ENCODE data around the gene AGBL4.
A peak's percentile ranks its signal among the peaks of the same experiment; 100 is the strongest.

AGBL4 gene

GRCh38 chr1:48932366-48932765, 1091.4 kb downstream of the AGBL4 start:
- H3K9me3 ChIP-seq (ENCODE audit: control insufficient read depth, insufficient read depth, low read depth, low read length), result no peaks in the 10 kb centered on the region
- CTCF ChIA-PET, result interaction anchor here (0.6 to 0.7 kb wide), 2 partner anchors 39 to 1243 kb away, joined by 3 to 4 read pairs; no protein-coding TSS in a partner anchor
- no peak overlapping the region for H3K27ac ChIP-seq (ENCODE audit: extremely low read depth, low read depth, low read length)
- no peak overlapping the region for H3K4me3 ChIP-seq (ENCODE audit: low read depth, low read length)
- TF ChIP-seq ZBTB1 (tag by site-specific recombination; IDR thresholded peaks at IDR 0.05) (no peak), ZNF280D (tag by site-specific recombination; IDR thresholded peaks at IDR 0.05) (no peak), SALL2 (tag by site-specific recombination; IDR thresholded peaks at IDR 0.05; ENCODE audit: borderline replicate concordance) (no peak), ZNF341 (tag by site-specific recombination; IDR thresholded peaks at IDR 0.05; ENCODE audit: low read depth) (no peak), ZNF23 (tag by site-specific recombination; IDR thresholded peaks at IDR 0.05; ENCODE audit: borderline replicate concordance) (no peak), SP2 (tag by site-specific recombination; IDR thresholded peaks at IDR 0.05) (no peak), ZNF561 (tag by site-specific recombination; IDR thresholded peaks at IDR 0.05; ENCODE audit: borderline replicate concordance) (no peak), ZNF274 (IDR thresholded peaks at IDR 0.05; ENCODE audit: low read length) (no peak), ZNF274 (tag by site-specific recombination; IDR thresholded peaks at IDR 0.05; ENCODE audit: borderline replicate concordance) (no peak), ZNF621 (tag by site-specific recombination; IDR thresholded peaks at IDR 0.05) (no peak), ZBTB49 (tag by site-specific recombination; IDR thresholded peaks at IDR 0.05; ENCODE audit: low read depth) (no peak), ZSCAN23 (tag by site-specific recombination; IDR thresholded peaks at IDR 0.05) (no peak), ZNF248 (tag by site-specific recombination; IDR thresholded peaks at IDR 0.05) (no peak), ZNF658 (tag by site-specific recombination; IDR thresholded peaks at IDR 0.05) (no peak), GLI4 (tag by site-specific recombination; IDR thresholded peaks at IDR 0.05) (no peak)
- H3K36me3 ChIP-seq (ENCODE audit: control insufficient read depth in 2 of 2, insufficient read depth in 1 of 2, low read length in 2 of 2), result no peaks in the 10 kb centered on the region
- no peaks in the 10 kb centered on the region for H3K4me1 ChIP-seq (ENCODE audit: control insufficient read depth, insufficient read depth, low read length)
- POLR2A ChIA-PET, result no interaction called here

- Histone ChIP-seq H3K36me3 (ENCODE audit: control insufficient read depth in 2 of 2, insufficient read depth in 1 of 2, low read length in 2 of 2) (no peaks in the 10 kb centered on the region), H3K4me3 (ENCODE audit: low read depth, low read length) (no peak overlapping the region), H3K9me3 (ENCODE audit: control insufficient read depth, insufficient read depth, low read depth, low read length) (no peaks in the 10 kb centered on the region), H3K4me1 (ENCODE audit: control insufficient read depth, insufficient read depth, low read length) (no peaks in the 10 kb centered on the region), H3K27ac (ENCODE audit: extremely low read depth, low read depth, low read length) (no peak overlapping the region)
- POLR2A ChIA-PET, result no interaction called here
- CTCF ChIA-PET, result interaction anchor here (0.6 to 0.7 kb wide), 3 partner anchors 39 to 1244 kb away, joined by 3 to 4 read pairs (median 3); no protein-coding TSS in a partner anchor
- no peak for TF ChIP-seq ZSCAN4 (tag by site-specific recombination; IDR thresholded peaks at IDR 0.05)
- TF ChIP-seq ZNF501 (tag by site-specific recombination; IDR thresholded peaks at IDR 0.05), result no peak
- TF ChIP-seq GLI2 (tag by site-specific recombination; IDR thresholded peaks at IDR 0.05; ENCODE audit: borderline replicate concordance, low read depth), result no peak
- no peak for TF ChIP-seq ATF2 (tag by site-specific recombination; IDR thresholded peaks at IDR 0.05; ENCODE audit: low read depth)
- peak; percentile 74 for TF ChIP-seq FEZF1 (tag by site-specific recombination; IDR thresholded peaks at IDR 0.05)
- TF ChIP-seq SP7 (tag by site-specific recombination; IDR thresholded peaks at IDR 0.05), result peak; percentile 47; the same call in 1 of the 2 replicates
- TF ChIP-seq ZNF362 (tag by site-specific recombination; IDR thresholded peaks at IDR 0.05), result peak; percentile 79
- no peak for TF ChIP-seq IKZF3 (tag by site-specific recombination; IDR thresholded peaks at IDR 0.05)
These were observed 1092.1 kb downstream of the AGBL4 start for GRCh38 chr1:48931506-48932192.

All from HEK293 (cell line).